Duodenal mucosa (tissue), 2 donors: Measurements from ENCODE around the gene VEZT.
"Not testable (repeated sequence)": the region's sequence is repeated elsewhere in the genome, so short reads cannot be mapped to it uniquely, and the experiment has no call there.

Experiments
- H3K27ac ChIP-seq: one replicate; pipeline ENCODE4 v1.7.0; 2013; ENCODE audit warnings: low read depth, low read length
- H3K27me3 ChIP-seq, 2 donors: one replicate each; pipeline ENCODE4 v1.7.0; 2013; ENCODE audit warnings: low read length in 2 of 2, control low read depth in 1 of 2; ENCODE audit not compliant: insufficient read depth in 2 of 2, control insufficient read depth in 1 of 2
- H3K36me3 ChIP-seq, 2 donors: one replicate each; pipeline ENCODE4 v1.7.0; 2013; ENCODE audit warnings: low read length in 2 of 2, control low read depth in 1 of 2; ENCODE audit not compliant: insufficient read depth in 2 of 2, control insufficient read depth in 1 of 2
- H3K4me1 ChIP-seq, 2 donors: one replicate each; pipeline ENCODE4 v1.7.0; 2013; ENCODE audit warnings: low read length in 2 of 2, control low read depth in 1 of 2; ENCODE audit not compliant: insufficient read depth in 2 of 2, control insufficient read depth in 1 of 2
- H3K4me3 ChIP-seq, 2 donors: one replicate each; pipeline ENCODE4 v1.7.0; 2013; ENCODE audit warnings: low read length in 2 of 2, low read depth in 1 of 2
- H3K9ac ChIP-seq, 2 donors: one replicate each; pipeline ENCODE4 v1.7.0; 2013; ENCODE audit warnings: low read length in 2 of 2, low read depth in 1 of 2
- H3K9me3 ChIP-seq, 2 donors: one replicate each; pipeline ENCODE4 v1.7.0; 2013; ENCODE audit warnings: low read length in 2 of 2, control low read depth in 1 of 2; ENCODE audit not compliant: control insufficient read depth in 1 of 2

Gene VEZT

DNA sequence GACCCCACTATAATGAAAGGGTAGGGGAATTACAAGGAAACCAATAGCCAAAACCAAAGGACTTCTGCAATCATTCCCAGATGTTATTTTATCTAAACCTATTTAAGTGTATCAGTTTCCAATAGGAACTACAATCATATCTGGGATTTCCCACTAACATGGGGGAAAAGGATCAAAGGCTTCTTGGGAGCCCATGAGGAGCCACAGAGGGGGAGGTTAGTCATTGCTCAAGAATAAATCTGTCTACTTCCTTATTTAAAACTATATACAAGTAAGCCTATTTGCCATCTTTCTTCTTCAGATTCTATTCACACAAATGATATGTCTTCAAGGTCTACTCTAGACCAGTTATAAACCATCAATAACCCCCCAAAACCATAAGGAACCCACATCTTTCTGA, 33.5 kb upstream of the VEZT start:
- Histone ChIP-seq H3K9ac (no peak overlapping the region), H3K27ac (no peak overlapping the region), H3K9me3 (no peaks in the 10 kb centered on the region), H3K4me1 (no peaks in the 10 kb centered on the region), H3K36me3 (no peaks in the 10 kb centered on the region), H3K27me3 (no peaks in the 10 kb centered on the region), H3K4me3 (no peak overlapping the region)

DNA sequence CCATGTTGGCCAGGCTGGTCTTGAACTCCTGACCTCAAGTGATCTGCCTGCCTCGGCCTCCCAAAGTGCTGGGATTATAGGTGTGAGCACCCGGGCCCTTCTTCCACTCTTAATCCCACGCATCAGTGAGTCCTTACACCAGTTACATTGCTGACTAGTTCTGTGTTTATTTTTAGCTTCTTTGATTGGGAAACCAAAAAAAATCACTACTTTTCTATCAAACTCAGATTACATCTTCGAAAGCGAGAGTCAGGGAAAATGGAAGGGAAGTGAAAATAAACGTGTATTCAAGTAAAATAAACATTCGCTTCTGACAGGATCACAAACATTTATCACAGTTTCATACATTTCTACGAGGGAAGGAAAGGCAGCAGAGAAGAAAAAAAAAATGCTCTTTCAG, 32.5 kb upstream of the VEZT start:
- Histone ChIP-seq H3K4me1 (no peaks in the 10 kb centered on the region), H3K4me3 (no peak overlapping the region), H3K9ac (no peak overlapping the region), H3K36me3 (no peaks in the 10 kb centered on the region), H3K27me3 (no peaks in the 10 kb centered on the region), H3K9me3 (no peaks in the 10 kb centered on the region), H3K27ac (no peak overlapping the region)

- H3K4me1 ChIP-seq: no peaks in the 10 kb centered on the region
- no peak overlapping the region for H3K27ac ChIP-seq
- H3K9me3 ChIP-seq: no peaks in the 10 kb centered on the region
- H3K27me3 ChIP-seq: no peaks in the 10 kb centered on the region
- no peaks in the 10 kb centered on the region for H3K36me3 ChIP-seq
- no peak overlapping the region for H3K4me3 ChIP-seq
- no peak overlapping the region for H3K9ac ChIP-seq
Observed at GRCh38 chr12:95185854-95186253, 31.8 kb upstream of the VEZT start.

DNA sequence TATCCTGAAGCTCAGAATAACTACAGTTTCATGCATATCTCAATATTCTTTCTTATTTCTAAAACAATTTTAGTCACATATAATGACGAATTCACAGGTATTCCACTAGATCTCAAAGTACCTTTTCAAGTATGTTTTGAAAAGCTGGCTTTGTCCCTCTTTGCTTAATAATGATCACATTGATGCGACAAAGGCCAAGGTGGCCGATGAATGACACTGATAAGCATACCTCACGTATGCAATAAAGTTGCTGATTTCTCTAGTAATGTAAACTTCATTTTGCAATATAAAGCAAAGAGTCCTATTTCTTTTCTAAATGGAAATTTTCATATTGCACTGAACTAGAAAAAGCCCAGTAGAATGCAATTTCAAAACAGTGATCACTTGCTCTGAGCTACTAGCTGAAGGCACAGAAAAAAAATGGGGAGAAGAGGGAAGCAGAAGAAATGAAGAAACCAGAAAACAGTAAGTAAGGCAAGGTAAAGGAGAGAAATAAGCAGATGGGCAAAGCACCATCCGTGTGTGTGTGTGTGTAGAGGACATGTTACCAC, 29.7 kb upstream of the VEZT start:
- no peaks in the 10 kb centered on the region for H3K4me1 ChIP-seq
- H3K27me3 ChIP-seq: no peaks in the 10 kb centered on the region
- no peak overlapping the region for H3K4me3 ChIP-seq
- no peaks in the 10 kb centered on the region for H3K36me3 ChIP-seq
- no peaks in the 10 kb centered on the region for H3K9me3 ChIP-seq
- no peak overlapping the region for H3K27ac ChIP-seq
- H3K9ac ChIP-seq: no peak overlapping the region

- Histone ChIP-seq H3K9me3 (no peaks in the 10 kb centered on the region), H3K4me3 (no peak overlapping the region), H3K36me3 (no peaks in the 10 kb centered on the region), H3K4me1 (no peaks in the 10 kb centered on the region), H3K9ac (no peak overlapping the region), H3K27ac (no peak overlapping the region), H3K27me3 (no peaks in the 10 kb centered on the region)
Observed at GRCh38 chr12:95191060-95191696, 26.4 kb upstream of the VEZT start.

- Histone ChIP-seq H3K4me1 (no peaks in the 10 kb centered on the region), H3K4me3 (no peak overlapping the region), H3K27me3 (no peaks in the 10 kb centered on the region), H3K27ac (no peak overlapping the region), H3K9me3 (no peaks in the 10 kb centered on the region), H3K36me3 (no peaks in the 10 kb centered on the region), H3K9ac (no peak overlapping the region)
Observed at GRCh38 chr12:95192271-95192670, 25.3 kb upstream of the VEZT start.

GRCh38 chr12:95193139-95193538, 24.5 kb upstream of the VEZT start:
- Histone ChIP-seq H3K27ac (no peak overlapping the region), H3K27me3 (no peaks in the 10 kb centered on the region), H3K4me3 (no peak overlapping the region), H3K9me3 (no peaks in the 10 kb centered on the region), H3K36me3 (no peaks in the 10 kb centered on the region), H3K4me1 (no peaks in the 10 kb centered on the region), H3K9ac (no peak overlapping the region)

- H3K36me3 ChIP-seq: no peaks in the 10 kb centered on the region
- no peaks in the 10 kb centered on the region for H3K9me3 ChIP-seq
- no peak overlapping the region for H3K4me3 ChIP-seq
- H3K9ac ChIP-seq: no peak overlapping the region
- peaks cover 0 to 1% of the 10 kb centered on the region in 2 donors for H3K4me1 ChIP-seq
- no peak overlapping the region for H3K27ac ChIP-seq
- no peaks in the 10 kb centered on the region for H3K27me3 ChIP-seq
Observed at GRCh38 chr12:95195122-95195521, 22.5 kb upstream of the VEZT start.

- H3K27me3 ChIP-seq, H3K27ac ChIP-seq, H3K4me3 ChIP-seq, H3K9me3 ChIP-seq, H3K36me3 ChIP-seq, H3K9ac ChIP-seq: not testable (repeated sequence)
- peaks cover 5 to 16% of the 10 kb centered on the region in 2 donors for H3K4me1 ChIP-seq
Observed at GRCh38 chr12:95196875-95197569, 20.6 kb upstream of the VEZT start.

GRCh38 chr12:95197636-95198035, 20.0 kb upstream of the VEZT start:
- H3K9me3 ChIP-seq: no peaks in the 10 kb centered on the region
- no peak overlapping the region for H3K4me3 ChIP-seq
- H3K9ac ChIP-seq: no peak overlapping the region
- H3K4me1 ChIP-seq: peaks cover 5 to 16% of the 10 kb centered on the region in 2 donors
- no peak overlapping the region for H3K27ac ChIP-seq
- no peaks in the 10 kb centered on the region for H3K27me3 ChIP-seq
- H3K36me3 ChIP-seq: no peaks in the 10 kb centered on the region
